ENCODE data around the gene ADCY3. TPM values are rescaled to one million over a fixed set of nuclear protein-coding genes. Genes with fewer than 3 reads are reported as not detected.

The ADCY3 gene
- total RNA-seq, 1 experiment from 2014 or later = 39.5 TPM

GRCh38 chr2:24774373-24774772 lies 145.7 kb downstream of the ADCY3 start:
- Histone ChIP-seq H3K18ac (ENCODE audit: insufficient read length, low read depth, low read length) (no peak overlapping the region), H3K4me2 (ENCODE audit: insufficient read depth, insufficient read length, low read length) (no peak overlapping the region), H3K14ac (ENCODE audit: insufficient read depth, low read length) (no peak overlapping the region), H4K20me1 (ENCODE audit: control insufficient read depth, insufficient read depth, insufficient read length) (no peaks in the 10 kb centered on the region), H4K91ac (ENCODE audit: insufficient read length, low read depth, low read length) (no peak overlapping the region), H3K4me1 (ENCODE audit: insufficient read depth, low read length) (peaks cover 2% of the 10 kb centered on the region; the same call in 1 of the 2 replicates), H2BK120ac (ENCODE audit: low read depth, low read length, poor library complexity, severe bottlenecking) (no peak overlapping the region), H3K9me3 (ENCODE audit: control insufficient read depth, low read depth, low read length) (no peaks in the 10 kb centered on the region), H3K9ac (ENCODE audit: extremely low read depth, insufficient read length, low read length) (no peak overlapping the region), H2AFZ (ENCODE audit: low read length) (no peak overlapping the region), H3K79me1 (ENCODE audit: insufficient read depth, low read depth, low read length, poor library complexity, severe bottlenecking) (no peaks in the 10 kb centered on the region), H3K27me3 (ENCODE audit: insufficient read depth, low read length) (no peaks in the 10 kb centered on the region), H3K23me2 (ENCODE audit: insufficient read length, low read depth, low read length, poor library complexity, severe bottlenecking) (no peaks in the 10 kb centered on the region), H3K27ac (ENCODE audit: insufficient read length, low read depth, low read length) (no peak overlapping the region), H3K79me2 (ENCODE audit: insufficient read depth, low read length) (no peaks in the 10 kb centered on the region), H3K23ac (ENCODE audit: insufficient read length, low read depth, low read length) (no peak overlapping the region), H4K5ac (ENCODE audit: insufficient read length, low read depth, low read length) (no peak overlapping the region), H3K4ac (ENCODE audit: low read depth, low read length) (no peak overlapping the region), H2BK15ac (ENCODE audit: low read depth, low read length) (no peak overlapping the region), H3K56ac (ENCODE audit: insufficient read length, low read depth, low read length) (no peak overlapping the region), H2AK5ac (ENCODE audit: insufficient read length, low read length) (no peak overlapping the region), H2BK20ac (ENCODE audit: low read depth, low read length, poor library complexity, severe bottlenecking) (no peak overlapping the region), H2BK5ac (ENCODE audit: insufficient read length, low read length) (no peak overlapping the region), H2BK12ac (ENCODE audit: insufficient read length, low read depth, low read length) (no peak overlapping the region), H4K8ac (replicated peaks; ENCODE audit: insufficient read length, low read depth, low read length) (no peak overlapping the region), H3T11ph (ENCODE audit: low read length) (no peak overlapping the region)
- H3K27ac Mint-ChIP-seq = 0 out of 7 replicates have a peak overlapping the region, but pooled peaks of 1 of the 3 experiments have one; percentile 16
- no CpG with 5 or more reads among the region's 3 CpGs for WGBS (ENCODE audit: extremely low coverage, insufficient read length, low lambda C conversion rate)
- no peaks in the 10 kb centered on the region; the same call in 1 of the 2 replicates for H3K27me3 Mint-ChIP-seq (ENCODE audit: low read depth)
- peaks cover 0 to 3% of the 10 kb centered on the region in 2 experiments; a peak in 1 of 5 replicates for H3K9me3 Mint-ChIP-seq
- TF ChIP-seq CTCF (conservative IDR thresholded peaks at IDR 0.05) = no peak
- peaks cover 5 to 22% (median 9%) of the 10 kb centered on the region in 3 experiments for H3K36me3 Mint-ChIP-seq (ENCODE audit: insufficient read depth in 1 of 3, low read depth in 3 of 3)
- no peak for DNase-seq
- H3K4me3 Mint-ChIP-seq = no peak overlapping the region
- peaks cover 29% of the 10 kb centered on the region in 2 experiments for H3K4me1 Mint-ChIP-seq

Data from H9 (cell line).